DMS114 treated with DMSO at 0.1 percent for 48 hours (cell line): ENCODE data around the gene CCDC149.
"Not testable (repeated sequence)": the region's sequence is repeated elsewhere in the genome, so short reads cannot be mapped to it uniquely, and the experiment has no call there.

Source experiments
- DNase-seq: peaks from one replicate; lab custom pipeline; 2025; ENCODE audit not compliant: unreplicated experiment; lab: John Stamatoyannopoulos, UW

CCDC149 gene

GRCh38 chr4:24917076-24917856, 4.4 kb upstream of the CCDC149 start:
- DNase-seq: no peak

- DNase-seq: no peak
Observed at GRCh38 chr4:24915121-24915922, 2.5 kb upstream of the CCDC149 start.

- DNase-seq: no peak
Observed at GRCh38 chr4:24914460-24914859, 1.6 kb upstream of the CCDC149 start.

GRCh38 chr4:24913119-24913485, 260 bp upstream of the CCDC149 start:
- no peak for DNase-seq

GRCh38 chr4:24910499-24910898, 2.3 kb downstream of the CCDC149 start:
- no peak for DNase-seq

- DNase-seq: not testable (repeated sequence)
Observed at GRCh38 chr4:24909606-24910005, 3.2 kb downstream of the CCDC149 start.

GRCh38 chr4:24897639-24898038, 15.2 kb downstream of the CCDC149 start:
- DNase-seq: no peak

- DNase-seq: no peak
Observed at GRCh38 chr4:24896977-24897376, 15.9 kb downstream of the CCDC149 start.

- no peak for DNase-seq
Observed at GRCh38 chr4:24896056-24896455, 16.8 kb downstream of the CCDC149 start.

- DNase-seq: no peak
Observed at GRCh38 chr4:24895461-24895860, 17.4 kb downstream of the CCDC149 start.

- no peak for DNase-seq
Observed at GRCh38 chr4:24894846-24895245, 18.0 kb downstream of the CCDC149 start.

GRCh38 chr4:24894243-24894642, 18.6 kb downstream of the CCDC149 start:
- DNase-seq: no peak

GRCh38 chr4:24892778-24893177, 20.1 kb downstream of the CCDC149 start:
- DNase-seq: no peak

- DNase-seq: no peak
Observed at GRCh38 chr4:24892278-24892677, 20.6 kb downstream of the CCDC149 start.

- DNase-seq: no peak
Observed at GRCh38 chr4:24890561-24891126, 22.2 kb downstream of the CCDC149 start.

GRCh38 chr4:24889991-24890390, 22.9 kb downstream of the CCDC149 start:
- no peak for DNase-seq

GRCh38 chr4:24888475-24889344, 24.1 kb downstream of the CCDC149 start:
- DNase-seq: no peak

GRCh38 chr4:24887881-24888430, 24.9 kb downstream of the CCDC149 start:
- DNase-seq: no peak

GRCh38 chr4:24886596-24886995, 26.2 kb downstream of the CCDC149 start:
- no peak for DNase-seq

- DNase-seq: no peak
Observed at GRCh38 chr4:24885342-24885741, 27.5 kb downstream of the CCDC149 start.

GRCh38 chr4:24884902-24885301, 27.9 kb downstream of the CCDC149 start:
- DNase-seq: no peak
